ENCODE data around the gene DNAI1.

Gene DNAI1

DNA sequence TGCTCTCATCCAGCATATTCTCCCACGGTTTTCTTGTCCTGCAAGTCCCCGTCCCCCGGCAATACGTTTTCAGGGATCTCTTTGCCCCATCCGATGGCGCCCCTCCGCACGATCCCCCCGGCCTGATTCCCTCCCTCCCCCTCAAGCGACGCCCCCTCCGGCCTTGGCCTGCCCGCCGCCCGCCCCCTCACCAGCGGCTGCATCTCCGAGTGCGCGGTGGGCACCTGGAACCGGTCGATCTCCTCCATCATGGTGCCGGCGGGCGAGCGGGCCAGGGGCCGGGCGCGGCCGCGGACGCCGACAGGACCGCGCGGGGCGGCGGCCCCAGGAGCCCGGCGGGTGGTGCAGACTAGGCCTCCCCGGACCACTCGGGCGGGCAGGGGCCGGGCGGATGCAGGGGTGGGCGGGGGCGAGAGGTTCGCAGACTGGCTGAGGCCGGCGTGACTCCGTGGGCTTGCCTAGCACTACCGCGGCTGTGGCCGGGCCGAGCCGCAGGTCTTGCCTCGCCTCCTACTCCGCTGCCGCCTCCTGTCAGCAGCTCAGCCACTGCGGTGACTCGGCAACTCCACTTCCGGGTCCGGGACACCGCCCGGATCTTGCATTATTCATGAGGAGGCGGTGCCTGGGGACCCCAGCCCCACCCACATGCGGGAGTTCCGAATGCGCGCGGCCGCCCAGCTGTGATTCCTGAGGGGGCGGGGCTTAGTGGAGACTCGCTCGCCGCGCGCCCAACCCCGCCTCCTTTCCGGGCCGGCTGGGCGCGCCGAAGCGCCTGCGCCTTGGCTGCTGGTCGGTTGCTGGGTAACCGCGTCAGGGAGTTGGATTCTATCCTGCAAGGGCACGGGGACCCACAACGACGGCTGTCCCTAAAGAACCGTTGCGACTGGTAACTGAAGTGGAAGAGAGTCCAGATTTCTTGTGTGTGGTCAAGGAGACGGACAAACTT is at the start of gene DNAI1, which contains the start of gene FAM219A:
Gene DNAI1 (plus strand): TSS at position 793 of the 946 bp plus-strand sequence. CDS start 201 bp downstream, outside the sequence.
Gene FAM219A (minus strand): TSS at position 558 of the 946 bp plus-strand sequence. CDS start 307 bp downstream, at position 251.
- Histone ChIP-seq H3K4me1 (ENCODE audit: control insufficient read depth, insufficient read depth, low read length) (peaks cover 23% of the 10 kb centered on the region), H3K9me3 (ENCODE audit: control insufficient read depth, low read length) (no peaks in the 10 kb centered on the region), H3K27me3 (ENCODE audit: control insufficient read depth, insufficient read depth, low read length) (peaks cover 21% of the 10 kb centered on the region), H3K36me3 (ENCODE audit: control insufficient read depth, insufficient read depth, low read length) (no peaks in the 10 kb centered on the region), H3K9ac (ENCODE audit: low read length) (peak within 1 kb of the TSS; percentile 72), H3K4me3 (ENCODE audit: low read length) (peak within 1 kb of the TSS; percentile 71)

DNA sequence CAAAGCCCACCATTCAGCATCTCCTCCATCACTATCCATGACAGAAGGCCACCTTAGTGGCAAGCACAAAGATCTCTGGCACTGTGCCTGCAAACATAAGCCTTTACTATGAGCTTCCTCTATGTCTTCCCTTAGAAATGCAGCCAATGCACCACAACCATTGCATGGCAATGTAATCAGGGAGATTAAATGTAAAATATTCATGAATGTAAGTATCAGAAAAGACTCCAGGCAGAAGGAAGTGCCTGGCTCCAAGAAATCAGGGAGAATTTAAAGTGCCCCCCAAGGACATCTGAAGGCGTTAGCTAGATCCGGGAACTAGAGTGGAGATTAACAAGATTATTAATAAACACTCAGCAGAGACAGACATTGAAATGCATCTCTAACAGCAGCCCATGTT is 49.5 kb upstream of the DNAI1 start:
- Histone ChIP-seq H3K36me3 (ENCODE audit: control insufficient read depth, insufficient read depth, low read length) (no peaks in the 10 kb centered on the region), H3K4me1 (ENCODE audit: control insufficient read depth, insufficient read depth, low read length) (no peaks in the 10 kb centered on the region), H3K9ac (ENCODE audit: low read length) (no peak overlapping the region), H3K27me3 (ENCODE audit: control insufficient read depth, insufficient read depth, low read length) (no peaks in the 10 kb centered on the region), H3K4me3 (ENCODE audit: low read length) (no peak overlapping the region), H3K9me3 (ENCODE audit: control insufficient read depth, low read length) (no peaks in the 10 kb centered on the region)

- no peaks in the 10 kb centered on the region for H3K27me3 ChIP-seq (ENCODE audit: control insufficient read depth, insufficient read depth, low read length)
- no peaks in the 10 kb centered on the region for H3K9me3 ChIP-seq (ENCODE audit: control insufficient read depth, low read length)
- no peak overlapping the region for H3K9ac ChIP-seq (ENCODE audit: low read length)
- H3K36me3 ChIP-seq (ENCODE audit: control insufficient read depth, insufficient read depth, low read length) = no peaks in the 10 kb centered on the region
- no peaks in the 10 kb centered on the region for H3K4me1 ChIP-seq (ENCODE audit: control insufficient read depth, insufficient read depth, low read length)
- no peak overlapping the region for H3K4me3 ChIP-seq (ENCODE audit: low read length)
Observed at GRCh38 chr9:34412336-34412735, 46.3 kb upstream of the DNAI1 start.

DNA sequence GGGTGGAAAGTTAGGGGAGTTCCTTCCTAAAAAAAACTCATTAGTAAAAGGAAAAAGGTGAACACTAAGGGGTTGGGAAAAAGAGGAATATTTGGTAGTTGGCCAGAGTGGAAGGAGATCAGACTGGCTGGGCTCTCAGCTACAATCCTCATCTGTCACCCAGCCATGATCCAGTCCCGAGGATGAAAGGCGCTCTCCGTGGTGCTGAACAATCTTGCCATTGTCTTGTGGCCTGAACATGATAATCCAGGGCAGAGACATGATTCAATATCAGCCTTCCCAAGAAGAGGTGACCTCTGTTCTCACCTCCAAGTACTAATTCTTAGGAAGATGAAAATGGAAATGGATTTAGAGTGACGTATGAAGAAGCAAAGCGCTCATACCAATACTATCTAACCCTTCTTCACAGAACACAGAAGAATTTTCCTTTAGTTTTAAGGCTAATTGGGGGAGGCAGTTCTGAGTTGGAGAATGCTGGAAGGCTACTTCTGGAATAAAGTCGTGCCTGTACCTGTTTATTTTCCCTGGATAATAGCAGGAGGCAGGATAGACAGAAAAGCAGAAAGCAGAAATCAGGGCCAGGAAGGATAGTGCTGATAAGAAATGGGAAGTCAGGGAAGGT is 45.3 kb upstream of the DNAI1 start:
- no peaks in the 10 kb centered on the region for H3K27me3 ChIP-seq (ENCODE audit: control insufficient read depth, insufficient read depth, low read length)
- H3K36me3 ChIP-seq (ENCODE audit: control insufficient read depth, insufficient read depth, low read length) = no peaks in the 10 kb centered on the region
- no peaks in the 10 kb centered on the region for H3K4me1 ChIP-seq (ENCODE audit: control insufficient read depth, insufficient read depth, low read length)
- no peak overlapping the region for H3K9ac ChIP-seq (ENCODE audit: low read length)
- no peaks in the 10 kb centered on the region for H3K9me3 ChIP-seq (ENCODE audit: control insufficient read depth, low read length)
- no peak overlapping the region for H3K4me3 ChIP-seq (ENCODE audit: low read length)

DNA sequence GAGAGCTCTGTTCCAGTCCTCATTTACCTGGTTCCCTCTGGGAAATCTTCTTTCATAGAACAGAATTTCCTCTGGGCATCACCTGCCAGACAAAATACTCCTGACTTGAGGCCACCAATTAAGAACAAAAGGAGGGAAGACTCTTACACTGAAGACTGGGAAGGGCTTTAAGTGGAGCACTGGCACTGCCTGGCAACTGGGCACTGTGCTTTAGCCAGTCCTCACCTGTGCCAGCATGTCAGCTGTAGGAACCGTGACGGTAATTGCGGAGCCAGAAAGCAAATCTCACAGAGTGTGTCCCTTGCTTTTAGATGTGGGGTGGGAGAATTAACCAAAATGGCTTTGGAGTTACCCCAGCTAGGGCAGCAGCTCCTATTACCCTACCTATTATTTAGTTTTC is 40.9 kb upstream of the DNAI1 start:
- Histone ChIP-seq H3K9me3 (ENCODE audit: control insufficient read depth, low read length) (no peaks in the 10 kb centered on the region), H3K27me3 (ENCODE audit: control insufficient read depth, insufficient read depth, low read length) (no peaks in the 10 kb centered on the region), H3K9ac (ENCODE audit: low read length) (no peak overlapping the region), H3K4me3 (ENCODE audit: low read length) (no peak overlapping the region), H3K36me3 (ENCODE audit: control insufficient read depth, insufficient read depth, low read length) (no peaks in the 10 kb centered on the region), H3K4me1 (ENCODE audit: control insufficient read depth, insufficient read depth, low read length) (no peaks in the 10 kb centered on the region)

DNA sequence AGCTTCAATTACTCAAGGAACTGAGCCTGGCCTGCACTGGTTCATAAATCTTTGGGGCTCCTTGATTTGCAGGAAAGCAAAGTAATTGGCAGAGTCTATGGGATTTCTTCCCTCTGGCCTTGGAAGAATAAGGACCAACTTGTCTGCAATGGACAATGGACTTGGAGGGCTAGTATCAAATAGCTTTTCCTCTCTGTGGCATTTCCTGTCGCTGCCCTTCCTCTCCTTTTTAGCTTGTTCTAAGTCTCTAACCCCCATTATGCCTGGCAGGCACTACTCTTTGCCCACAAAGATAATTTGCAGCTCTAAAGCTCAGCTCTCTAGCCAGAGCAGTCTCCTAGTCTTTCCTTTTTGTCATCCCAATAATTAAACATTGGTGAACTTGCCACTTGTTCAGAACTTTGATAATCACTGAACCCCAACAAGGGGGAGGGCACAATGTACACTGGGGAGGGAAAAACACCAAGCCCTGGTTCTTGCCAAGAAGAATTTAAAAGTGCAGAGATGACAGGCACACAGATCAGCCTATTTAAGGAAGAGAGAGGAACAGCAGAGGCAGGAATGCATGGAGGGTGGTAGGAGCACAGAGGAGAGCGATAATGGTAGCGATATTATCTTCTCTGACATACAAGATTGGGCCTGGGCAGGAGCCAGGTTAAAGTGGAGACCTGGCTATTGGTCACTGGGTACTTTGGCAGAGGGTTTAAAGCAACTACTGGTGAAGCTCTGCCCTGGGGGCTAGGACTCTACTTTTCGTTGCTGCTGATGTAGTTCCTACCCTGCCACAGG is 38.7 kb upstream of the DNAI1 start:
- Histone ChIP-seq H3K4me1 (ENCODE audit: control insufficient read depth, insufficient read depth, low read length) (no peaks in the 10 kb centered on the region), H3K9me3 (ENCODE audit: control insufficient read depth, low read length) (no peaks in the 10 kb centered on the region), H3K27me3 (ENCODE audit: control insufficient read depth, insufficient read depth, low read length) (no peaks in the 10 kb centered on the region), H3K36me3 (ENCODE audit: control insufficient read depth, insufficient read depth, low read length) (no peaks in the 10 kb centered on the region), H3K4me3 (ENCODE audit: low read length) (no peak overlapping the region), H3K9ac (ENCODE audit: low read length) (no peak overlapping the region)

- Histone ChIP-seq H3K27me3 (ENCODE audit: control insufficient read depth, insufficient read depth, low read length) (no peaks in the 10 kb centered on the region), H3K9ac (ENCODE audit: low read length) (no peak overlapping the region), H3K36me3 (ENCODE audit: control insufficient read depth, insufficient read depth, low read length) (no peaks in the 10 kb centered on the region), H3K4me1 (ENCODE audit: control insufficient read depth, insufficient read depth, low read length) (peaks cover 5% of the 10 kb centered on the region), H3K4me3 (ENCODE audit: low read length) (no peak overlapping the region), H3K9me3 (ENCODE audit: control insufficient read depth, low read length) (no peaks in the 10 kb centered on the region)
Observed at GRCh38 chr9:34426347-34427074, 32.1 kb upstream of the DNAI1 start.

- Histone ChIP-seq H3K9me3 (ENCODE audit: control insufficient read depth, low read length) (no peaks in the 10 kb centered on the region), H3K27me3 (ENCODE audit: control insufficient read depth, insufficient read depth, low read length) (no peaks in the 10 kb centered on the region), H3K36me3 (ENCODE audit: control insufficient read depth, insufficient read depth, low read length) (no peaks in the 10 kb centered on the region), H3K4me3 (ENCODE audit: low read length) (no peak overlapping the region), H3K9ac (ENCODE audit: low read length) (no peak overlapping the region), H3K4me1 (ENCODE audit: control insufficient read depth, insufficient read depth, low read length) (peaks cover 5% of the 10 kb centered on the region)
Observed at GRCh38 chr9:34428325-34428958, 30.2 kb upstream of the DNAI1 start.

DNA sequence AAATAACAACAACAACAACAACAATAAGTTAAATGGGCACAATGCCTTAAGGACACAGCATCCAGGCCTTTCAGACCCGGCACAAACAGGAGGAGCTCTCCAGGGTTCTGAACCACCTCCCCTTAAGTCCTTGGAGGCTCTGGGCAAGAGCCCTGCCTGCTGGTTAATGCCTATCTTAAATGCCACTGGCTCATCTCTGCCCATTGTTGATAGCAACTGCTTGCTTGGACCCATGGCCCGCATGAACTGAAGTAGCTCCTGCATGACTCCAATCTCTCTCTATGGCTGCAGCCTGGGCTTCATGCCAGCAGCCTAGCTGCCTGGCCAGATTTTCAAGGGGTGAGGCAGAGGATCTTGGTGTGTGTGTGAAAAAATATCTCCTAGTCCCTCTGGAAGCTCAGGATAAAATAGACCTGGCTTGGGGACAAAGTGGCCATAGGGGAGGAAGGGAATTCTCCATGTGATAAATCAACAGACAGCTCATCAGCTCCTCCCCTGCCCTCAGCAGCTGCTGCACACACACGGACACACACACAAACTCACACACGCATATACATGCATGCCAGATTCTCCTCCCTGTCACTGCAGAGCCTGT is 27.7 kb upstream of the DNAI1 start:
- Histone ChIP-seq H3K4me1 (ENCODE audit: control insufficient read depth, insufficient read depth, low read length) (peaks cover 5% of the 10 kb centered on the region), H3K9me3 (ENCODE audit: control insufficient read depth, low read length) (no peaks in the 10 kb centered on the region), H3K27me3 (ENCODE audit: control insufficient read depth, insufficient read depth, low read length) (no peaks in the 10 kb centered on the region), H3K9ac (ENCODE audit: low read length) (no peak overlapping the region), H3K4me3 (ENCODE audit: low read length) (no peak overlapping the region), H3K36me3 (ENCODE audit: control insufficient read depth, insufficient read depth, low read length) (no peaks in the 10 kb centered on the region)

DNA sequence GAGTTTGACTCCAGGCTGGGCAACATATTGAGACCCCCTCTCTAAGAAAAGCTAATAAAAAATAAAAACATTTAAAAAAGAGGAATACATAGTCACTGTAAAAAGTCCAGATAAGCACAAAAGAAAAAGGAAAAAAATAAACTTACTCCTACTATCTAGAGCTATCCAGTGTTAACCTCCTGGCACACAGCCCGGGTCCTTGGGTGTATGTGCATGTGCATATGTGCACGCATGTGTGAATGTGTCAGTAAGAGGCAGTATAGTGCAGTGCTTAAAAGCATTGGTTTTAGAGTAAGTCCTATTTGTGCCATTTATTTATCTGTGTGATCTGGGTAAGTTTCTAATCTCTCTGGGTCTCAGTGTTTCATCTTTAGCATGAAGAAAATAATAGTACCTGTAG is 26.9 kb upstream of the DNAI1 start:
- no peak overlapping the region for H3K4me3 ChIP-seq (ENCODE audit: low read length)
- H3K27me3 ChIP-seq (ENCODE audit: control insufficient read depth, insufficient read depth, low read length) = no peaks in the 10 kb centered on the region
- H3K9me3 ChIP-seq (ENCODE audit: control insufficient read depth, low read length) = no peaks in the 10 kb centered on the region
- no peaks in the 10 kb centered on the region for H3K36me3 ChIP-seq (ENCODE audit: control insufficient read depth, insufficient read depth, low read length)
- no peak overlapping the region for H3K9ac ChIP-seq (ENCODE audit: low read length)
- H3K4me1 ChIP-seq (ENCODE audit: control insufficient read depth, insufficient read depth, low read length) = peaks cover 5% of the 10 kb centered on the region

All from mucosa of stomach (tissue), 1 donor.